Esophagus muscularis mucosa (tissue), 4 donors: ENCODE measurements around the gene FBXL7.

Source experiments
- EP300 ChIP-seq: sonication (generic); formaldehyde crosslinking; IDR thresholded peaks from one replicate; pipeline ENCODE4 v1.6.1; 2017; ENCODE audit warnings: antibody characterized with exemption
- POLR2A ChIP-seq: fragments of 450-650 bp; IDR thresholded peaks from one replicate; pipeline ENCODE4 v1.6.1; 2017; ENCODE audit warnings: antibody characterized with exemption, moderate library complexity, mild to moderate bottlenecking, low read depth
- TF ChIP-seq, protein P1 (sequence below), 3 experiments: fragments of 200-600 bp in 2 of 3; fragments of 450-650 bp in 1 of 3; sonication (generic) in 2 of 3; IDR thresholded peaks; one replicate each; pipeline ENCODE4 v1.5.1; 2017 to 2019; ENCODE audit warnings: antibody characterized with exemption in 3 of 3, mild to moderate bottlenecking in 2 of 3, moderate library complexity in 1 of 3

DNA sequence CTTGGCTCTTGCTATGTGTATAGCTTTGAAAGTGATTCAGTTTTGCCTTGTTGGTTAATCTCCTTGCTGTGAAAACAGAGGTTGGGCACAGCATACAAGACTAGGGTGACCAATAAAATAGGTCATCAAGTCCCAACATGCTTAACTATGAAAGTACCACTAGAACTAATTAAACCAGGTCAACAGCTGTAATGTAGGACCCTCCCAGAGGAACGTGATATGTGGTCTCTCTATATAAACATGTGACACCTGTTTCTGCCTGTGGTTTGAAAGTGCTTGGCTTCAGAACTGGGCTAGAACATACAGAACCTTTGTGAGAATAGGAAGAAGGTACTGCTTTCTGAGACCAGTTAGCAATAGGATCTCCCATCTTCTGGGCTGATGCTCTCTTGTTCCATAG, 297.1 kb downstream of the FBXL7 start:
- TF ChIP-seq, protein P1, sequence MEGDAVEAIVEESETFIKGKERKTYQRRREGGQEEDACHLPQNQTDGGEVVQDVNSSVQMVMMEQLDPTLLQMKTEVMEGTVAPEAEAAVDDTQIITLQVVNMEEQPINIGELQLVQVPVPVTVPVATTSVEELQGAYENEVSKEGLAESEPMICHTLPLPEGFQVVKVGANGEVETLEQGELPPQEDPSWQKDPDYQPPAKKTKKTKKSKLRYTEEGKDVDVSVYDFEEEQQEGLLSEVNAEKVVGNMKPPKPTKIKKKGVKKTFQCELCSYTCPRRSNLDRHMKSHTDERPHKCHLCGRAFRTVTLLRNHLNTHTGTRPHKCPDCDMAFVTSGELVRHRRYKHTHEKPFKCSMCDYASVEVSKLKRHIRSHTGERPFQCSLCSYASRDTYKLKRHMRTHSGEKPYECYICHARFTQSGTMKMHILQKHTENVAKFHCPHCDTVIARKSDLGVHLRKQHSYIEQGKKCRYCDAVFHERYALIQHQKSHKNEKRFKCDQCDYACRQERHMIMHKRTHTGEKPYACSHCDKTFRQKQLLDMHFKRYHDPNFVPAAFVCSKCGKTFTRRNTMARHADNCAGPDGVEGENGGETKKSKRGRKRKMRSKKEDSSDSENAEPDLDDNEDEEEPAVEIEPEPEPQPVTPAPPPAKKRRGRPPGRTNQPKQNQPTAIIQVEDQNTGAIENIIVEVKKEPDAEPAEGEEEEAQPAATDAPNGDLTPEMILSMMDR (IDR thresholded peaks at IDR 0.05): no peak
- no peak for TF ChIP-seq POLR2A
- TF ChIP-seq EP300: no peak
